Measurements from ENCODE around the gene LIAS.

The LIAS gene

GRCh38 chr4:39524161-39524957 is 65.5 kb downstream of the LIAS start:
- Histone ChIP-seq H3K27ac (ENCODE audit: low read depth, low read length) (no peak overlapping the region), H3K9ac (ENCODE audit: low read depth, low read length) (no peak overlapping the region), H3K36me3 (ENCODE audit: insufficient read depth, low read length) (peaks cover 24% of the 10 kb centered on the region), H3K4me3 (ENCODE audit: low read length) (no peak overlapping the region), H3K27me3 (ENCODE audit: insufficient read depth, low read length) (no peaks in the 10 kb centered on the region), H3K9me3 (ENCODE audit: insufficient read depth, low read depth, low read length) (peaks cover 2% of the 10 kb centered on the region; the same call in 1 of the 2 replicates), H3K4me1 (ENCODE audit: insufficient read depth, low read length) (peaks cover 3% of the 10 kb centered on the region; the same call in 1 of the 2 replicates)
- 84% methylated on average over 7 of the region's 7 CpGs for WGBS

- peaks cover 19% of the 10 kb centered on the region for H3K9me3 ChIP-seq (ENCODE audit: insufficient read depth, low read depth, low read length)
- H3K4me3 ChIP-seq (ENCODE audit: low read length), result peak overlapping the region; percentile 88
- no peak overlapping the region; the same call in 1 of the 2 replicates for H3K27ac ChIP-seq (ENCODE audit: low read depth, low read length)
- 31% methylated on average over 8 of the region's 9 CpGs for WGBS
- H3K27me3 ChIP-seq (ENCODE audit: insufficient read depth, low read length), result no peaks in the 10 kb centered on the region
- peaks cover 27% of the 10 kb centered on the region for H3K36me3 ChIP-seq (ENCODE audit: insufficient read depth, low read length)
- H3K4me1 ChIP-seq (ENCODE audit: insufficient read depth, low read length), result peaks cover 3% of the 10 kb centered on the region; the same call in 1 of the 2 replicates
- H3K9ac ChIP-seq (ENCODE audit: low read depth, low read length), result peak overlapping the region; percentile 92
These were observed 67.2 kb downstream of the LIAS start for GRCh38 chr4:39525822-39526690.

- peak overlapping the region; percentile 94 for H3K27ac ChIP-seq (ENCODE audit: low read depth, low read length)
- peaks cover 3% of the 10 kb centered on the region; the same call in 1 of the 2 replicates for H3K4me1 ChIP-seq (ENCODE audit: insufficient read depth, low read length)
- peak overlapping the region; percentile 92 for H3K9ac ChIP-seq (ENCODE audit: low read depth, low read length)
- H3K27me3 ChIP-seq (ENCODE audit: insufficient read depth, low read length), result no peaks in the 10 kb centered on the region
- peaks cover 26% of the 10 kb centered on the region for H3K9me3 ChIP-seq (ENCODE audit: insufficient read depth, low read depth, low read length)
- peaks cover 28% of the 10 kb centered on the region for H3K36me3 ChIP-seq (ENCODE audit: insufficient read depth, low read length)
- WGBS, result under 1% methylated on average over 33 of the region's 33 CpGs
- peak overlapping the region; percentile 88 for H3K4me3 ChIP-seq (ENCODE audit: low read length)
These were observed 68.0 kb downstream of the LIAS start for GRCh38 chr4:39526765-39527295.

- Histone ChIP-seq H3K9ac (ENCODE audit: low read depth, low read length) (peak within 1 kb of the TSS; percentile 92), H3K4me1 (ENCODE audit: insufficient read depth, low read length) (peaks cover 3% of the 10 kb centered on the region; the same call in 1 of the 2 replicates), H3K9me3 (ENCODE audit: insufficient read depth, low read depth, low read length) (peaks cover 33% of the 10 kb centered on the region), H3K27ac (ENCODE audit: low read depth, low read length) (peak within 1 kb of the TSS; percentile 94), H3K4me3 (ENCODE audit: low read length) (peak within 1 kb of the TSS; percentile 88), H3K36me3 (ENCODE audit: insufficient read depth, low read length) (peaks cover 32% of the 10 kb centered on the region), H3K27me3 (ENCODE audit: insufficient read depth, low read length) (no peaks in the 10 kb centered on the region)
- under 1% methylated on average over 73 of the region's 73 CpGs for WGBS
These were observed 68.6 kb downstream of the LIAS start, which contains the start of gene UGDH for GRCh38 chr4:39527296-39528060. UGDH (minus strand) TSS chr4:39527439; CDS start chr4:39521512, 5,927 bp downstream.

GRCh38 chr4:39528061-39528465 is 69.2 kb downstream of the LIAS start:
- H3K36me3 ChIP-seq (ENCODE audit: insufficient read depth, low read length), result peaks cover 38% of the 10 kb centered on the region
- H3K4me1 ChIP-seq (ENCODE audit: insufficient read depth, low read length), result peaks cover 3% of the 10 kb centered on the region; the same call in 1 of the 2 replicates
- peak overlapping the region; percentile 88 for H3K4me3 ChIP-seq (ENCODE audit: low read length)
- WGBS, result 2% methylated on average over 21 of the region's 21 CpGs
- peak overlapping the region; percentile 94 for H3K27ac ChIP-seq (ENCODE audit: low read depth, low read length)
- no peaks in the 10 kb centered on the region for H3K27me3 ChIP-seq (ENCODE audit: insufficient read depth, low read length)
- H3K9ac ChIP-seq (ENCODE audit: low read depth, low read length), result peak overlapping the region; percentile 92
- peaks cover 34% of the 10 kb centered on the region for H3K9me3 ChIP-seq (ENCODE audit: insufficient read depth, low read depth, low read length)
